WTC11 (cell line): ENCODE data around the gene LINC00237.

Source experiments
- ESRRA ChIP-seq: sonication (generic); formaldehyde crosslinking; IDR thresholded peaks from 2 replicates; pipeline ENCODE4 v1.8.1; 2022; ENCODE audit warnings: mild to moderate bottlenecking, missing genetic modification reagents, borderline replicate concordance
- HMGA2 ChIP-seq: fragments of 250-450 bp; sonication (Bioruptor Pico); IDR thresholded peaks from 2 replicates; pipeline ENCODE4 v1.4.0; 2021; ENCODE audit warnings: mild to moderate bottlenecking, moderate library complexity
- NR1H2 ChIP-seq: sonication (generic); formaldehyde crosslinking; IDR thresholded peaks from 2 replicates; pipeline ENCODE4 v1.9.0; 2021; ENCODE audit warnings: mild to moderate bottlenecking, moderate library complexity, missing genetic modification reagents
- TEAD4 ChIP-seq: sonication (generic); formaldehyde crosslinking; IDR thresholded peaks from 2 replicates; pipeline ENCODE4 v1.8.0; 2022; ENCODE audit warnings: mild to moderate bottlenecking, missing genetic modification reagents
- USF2 ChIP-seq: sonication (generic); formaldehyde crosslinking; IDR thresholded peaks from 2 replicates; pipeline ENCODE4 v1.8.1; 2023; ENCODE audit warnings: mild to moderate bottlenecking, missing genetic modification reagents, moderate library complexity
- ZNF423 ChIP-seq: fragments of 250-450 bp; sonication (Bioruptor Pico); IDR thresholded peaks from 2 replicates; pipeline ENCODE4 v2.1.2; 2022; ENCODE audit warnings: mild to moderate bottlenecking, moderate library complexity
- TF ChIP-seq, protein P1 (sequence below): sonication (generic); formaldehyde crosslinking; conservative IDR thresholded peaks from 2 replicates; pipeline ENCODE4 v1.8.1; 2022; ENCODE audit warnings: mild to moderate bottlenecking, missing genetic modification reagents
- TF ChIP-seq, protein P2 (sequence below): fragments of 200-600 bp; IDR thresholded peaks from 2 replicates; pipeline ENCODE4 v1.8.0; 2022; ENCODE audit warnings: antibody characterized with exemption
- TF ChIP-seq, protein P3 (sequence below): sonication (generic); formaldehyde crosslinking; IDR thresholded peaks from 2 replicates; pipeline ENCODE4 v1.8.0; 2022; ENCODE audit warnings: missing genetic modification reagents

- TF ChIP-seq HMGA2 (no peak), ZNF423 (CRISPR knock-in tag) (no peak), ESRRA (CRISPR knock-in tag) (no peak), NR1H2 (CRISPR knock-in tag) (no peak), TEAD4 (CRISPR knock-in tag) (no peak), USF2 (CRISPR knock-in tag) (no peak)
- TF ChIP-seq, protein P1, sequence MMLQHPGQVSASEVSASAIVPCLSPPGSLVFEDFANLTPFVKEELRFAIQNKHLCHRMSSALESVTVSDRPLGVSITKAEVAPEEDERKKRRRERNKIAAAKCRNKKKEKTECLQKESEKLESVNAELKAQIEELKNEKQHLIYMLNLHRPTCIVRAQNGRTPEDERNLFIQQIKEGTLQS (CRISPR knock-in tag): no peak
- TF ChIP-seq, protein P2, sequence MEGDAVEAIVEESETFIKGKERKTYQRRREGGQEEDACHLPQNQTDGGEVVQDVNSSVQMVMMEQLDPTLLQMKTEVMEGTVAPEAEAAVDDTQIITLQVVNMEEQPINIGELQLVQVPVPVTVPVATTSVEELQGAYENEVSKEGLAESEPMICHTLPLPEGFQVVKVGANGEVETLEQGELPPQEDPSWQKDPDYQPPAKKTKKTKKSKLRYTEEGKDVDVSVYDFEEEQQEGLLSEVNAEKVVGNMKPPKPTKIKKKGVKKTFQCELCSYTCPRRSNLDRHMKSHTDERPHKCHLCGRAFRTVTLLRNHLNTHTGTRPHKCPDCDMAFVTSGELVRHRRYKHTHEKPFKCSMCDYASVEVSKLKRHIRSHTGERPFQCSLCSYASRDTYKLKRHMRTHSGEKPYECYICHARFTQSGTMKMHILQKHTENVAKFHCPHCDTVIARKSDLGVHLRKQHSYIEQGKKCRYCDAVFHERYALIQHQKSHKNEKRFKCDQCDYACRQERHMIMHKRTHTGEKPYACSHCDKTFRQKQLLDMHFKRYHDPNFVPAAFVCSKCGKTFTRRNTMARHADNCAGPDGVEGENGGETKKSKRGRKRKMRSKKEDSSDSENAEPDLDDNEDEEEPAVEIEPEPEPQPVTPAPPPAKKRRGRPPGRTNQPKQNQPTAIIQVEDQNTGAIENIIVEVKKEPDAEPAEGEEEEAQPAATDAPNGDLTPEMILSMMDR: no peak
- TF ChIP-seq, protein P3, sequence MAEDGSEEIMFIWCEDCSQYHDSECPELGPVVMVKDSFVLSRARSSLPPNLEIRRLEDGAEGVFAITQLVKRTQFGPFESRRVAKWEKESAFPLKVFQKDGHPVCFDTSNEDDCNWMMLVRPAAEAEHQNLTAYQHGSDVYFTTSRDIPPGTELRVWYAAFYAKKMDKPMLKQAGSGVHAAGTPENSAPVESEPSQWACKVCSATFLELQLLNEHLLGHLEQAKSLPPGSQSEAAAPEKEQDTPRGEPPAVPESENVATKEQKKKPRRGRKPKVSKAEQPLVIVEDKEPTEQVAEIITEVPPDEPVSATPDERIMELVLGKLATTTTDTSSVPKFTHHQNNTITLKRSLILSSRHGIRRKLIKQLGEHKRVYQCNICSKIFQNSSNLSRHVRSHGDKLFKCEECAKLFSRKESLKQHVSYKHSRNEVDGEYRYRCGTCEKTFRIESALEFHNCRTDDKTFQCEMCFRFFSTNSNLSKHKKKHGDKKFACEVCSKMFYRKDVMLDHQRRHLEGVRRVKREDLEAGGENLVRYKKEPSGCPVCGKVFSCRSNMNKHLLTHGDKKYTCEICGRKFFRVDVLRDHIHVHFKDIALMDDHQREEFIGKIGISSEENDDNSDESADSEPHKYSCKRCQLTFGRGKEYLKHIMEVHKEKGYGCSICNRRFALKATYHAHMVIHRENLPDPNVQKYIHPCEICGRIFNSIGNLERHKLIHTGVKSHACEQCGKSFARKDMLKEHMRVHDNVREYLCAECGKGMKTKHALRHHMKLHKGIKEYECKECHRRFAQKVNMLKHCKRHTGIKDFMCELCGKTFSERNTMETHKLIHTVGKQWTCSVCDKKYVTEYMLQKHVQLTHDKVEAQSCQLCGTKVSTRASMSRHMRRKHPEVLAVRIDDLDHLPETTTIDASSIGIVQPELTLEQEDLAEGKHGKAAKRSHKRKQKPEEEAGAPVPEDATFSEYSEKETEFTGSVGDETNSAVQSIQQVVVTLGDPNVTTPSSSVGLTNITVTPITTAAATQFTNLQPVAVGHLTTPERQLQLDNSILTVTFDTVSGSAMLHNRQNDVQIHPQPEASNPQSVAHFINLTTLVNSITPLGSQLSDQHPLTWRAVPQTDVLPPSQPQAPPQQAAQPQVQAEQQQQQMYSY (CRISPR knock-in tag): no peak
Observed at GRCh38 chr20:21090721-21091120, 15.4 kb downstream of the LINC00237 start.
